Midbrain (tissue), 1 donor: Measurements from ENCODE around the gene MMP21.

Source experiments
- DNase-seq: peaks from one replicate; lab custom pipeline; 2025; lab: John Stamatoyannopoulos, UW

MMP21 gene

DNA sequence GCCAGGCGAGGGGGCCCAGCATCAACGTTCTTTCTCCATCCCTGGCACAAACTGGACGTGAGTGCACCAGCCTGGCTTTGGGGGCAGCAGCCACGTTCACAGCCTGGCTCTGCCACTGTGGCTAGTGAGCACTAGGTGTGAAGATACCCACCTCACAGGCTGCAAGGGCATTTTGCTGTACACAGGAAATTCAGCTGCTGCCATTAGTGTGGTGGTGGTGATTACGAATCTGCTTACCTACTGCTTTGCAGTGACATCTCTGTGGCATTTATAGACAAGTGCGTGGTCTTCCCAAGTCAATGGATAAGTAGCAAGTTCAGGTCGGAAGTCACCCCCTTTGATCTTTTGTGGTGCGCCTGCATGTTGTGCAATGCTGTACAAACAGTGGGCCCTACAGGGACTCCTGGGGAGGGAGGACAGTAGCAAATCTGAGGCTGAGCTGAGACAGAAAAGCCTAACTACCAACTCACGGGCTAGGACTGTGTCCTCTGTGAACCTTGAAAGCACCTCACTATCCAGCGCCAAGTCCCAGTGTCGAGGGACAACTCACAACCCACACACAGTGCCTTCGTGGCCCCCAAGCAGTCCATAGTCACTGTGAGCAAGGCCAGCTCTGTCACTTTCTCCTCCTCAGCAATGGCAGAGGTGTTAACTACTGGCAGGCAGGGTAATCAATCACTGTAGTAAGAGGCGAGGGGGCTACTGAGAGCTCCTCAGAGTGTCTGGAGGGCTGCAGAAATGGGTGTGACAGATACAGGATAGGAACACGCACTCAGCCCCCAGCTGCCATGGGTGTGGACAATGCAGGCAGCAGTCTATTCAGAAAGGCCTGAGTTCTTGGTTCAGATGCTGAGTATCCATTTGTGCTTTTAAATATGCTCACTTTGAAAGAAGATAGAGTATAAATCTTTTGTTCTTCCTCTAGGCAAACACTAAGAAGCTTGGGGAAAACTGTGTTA is 17.0 kb upstream of the MMP21 start:
- DNase-seq = no peak

DNA sequence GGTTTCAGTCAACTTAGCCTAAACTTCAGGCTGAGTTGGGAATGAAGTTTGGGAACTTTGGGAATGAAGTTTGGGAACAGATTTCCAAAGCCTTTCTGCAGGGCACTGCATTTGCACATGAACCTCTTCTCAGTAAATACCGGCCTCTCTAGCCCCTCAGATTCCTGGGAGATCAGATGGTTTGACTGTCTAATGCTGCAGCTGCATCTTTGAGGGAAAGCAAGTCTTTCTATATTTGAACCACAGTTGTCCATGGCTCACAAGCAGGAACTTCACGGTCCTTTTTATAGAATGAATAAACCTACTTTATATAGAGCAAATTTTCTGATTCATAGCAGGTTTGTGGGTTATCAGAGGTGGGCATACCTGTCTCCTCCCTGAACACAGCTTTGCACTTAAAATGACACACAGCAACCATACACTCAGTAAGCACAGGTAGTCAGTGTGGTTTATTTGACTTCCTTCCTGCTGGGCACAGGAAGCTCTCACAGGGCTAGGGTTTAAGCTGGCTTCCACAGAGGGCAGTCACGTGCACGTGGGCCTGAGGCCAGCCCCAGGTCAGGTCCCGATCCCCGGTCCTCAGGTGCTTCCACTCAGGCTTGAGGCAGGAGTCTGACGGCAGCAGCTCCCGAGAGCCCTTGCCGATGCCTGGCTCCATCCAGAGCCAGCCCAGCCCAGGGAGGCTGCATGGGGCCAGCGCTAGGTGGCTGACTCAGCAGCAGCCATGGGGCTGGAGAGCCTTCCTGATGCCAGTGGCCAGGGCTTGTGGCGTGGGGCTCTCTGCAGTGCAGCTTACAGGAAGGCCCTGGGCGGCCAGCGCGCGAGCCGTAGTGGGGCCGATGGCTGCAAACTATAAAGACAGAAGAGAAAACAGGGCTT is 12.8 kb upstream of the MMP21 start:
- DNase-seq = no peak

DNA sequence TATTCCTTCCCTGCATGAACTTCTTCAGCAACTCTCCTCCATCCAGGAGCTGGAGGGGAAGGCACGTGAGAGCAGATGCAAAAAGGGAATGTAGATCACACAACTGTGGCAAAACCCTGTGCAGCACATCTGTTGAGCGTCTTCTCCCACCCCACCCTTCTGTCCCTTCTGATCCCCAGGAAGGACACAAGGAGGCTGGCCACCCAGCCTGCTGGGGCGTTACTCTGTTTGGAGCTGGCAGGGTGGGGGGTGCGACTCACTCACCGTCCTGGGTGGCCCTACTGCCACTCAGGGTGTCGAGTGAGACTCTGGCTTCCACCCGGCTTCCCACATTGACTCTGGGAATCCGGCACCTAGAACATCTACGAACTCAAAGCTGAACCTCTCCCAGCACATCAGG is 10.2 kb upstream of the MMP21 start:
- DNase-seq = no peak

DNA sequence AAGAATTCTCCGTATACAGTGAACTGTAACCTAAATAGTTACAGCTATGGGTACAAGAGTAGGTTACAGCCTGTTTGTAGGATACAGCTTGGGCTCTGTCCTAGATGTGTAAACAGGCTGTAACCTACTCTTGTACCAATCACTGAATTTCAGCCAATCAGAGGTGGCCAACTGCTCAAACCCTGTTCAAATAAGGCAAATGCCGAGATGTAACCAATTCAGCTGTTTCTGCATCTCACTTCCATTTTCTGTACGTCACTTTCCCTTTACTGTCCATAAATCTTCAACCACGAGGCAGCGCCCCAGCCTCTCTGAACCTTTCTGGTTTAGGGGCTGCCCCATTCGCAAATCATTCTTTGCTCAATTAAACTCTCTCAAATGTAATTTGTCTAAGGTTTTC is 8.3 kb upstream of the MMP21 start:
- no peak for DNase-seq

DNA sequence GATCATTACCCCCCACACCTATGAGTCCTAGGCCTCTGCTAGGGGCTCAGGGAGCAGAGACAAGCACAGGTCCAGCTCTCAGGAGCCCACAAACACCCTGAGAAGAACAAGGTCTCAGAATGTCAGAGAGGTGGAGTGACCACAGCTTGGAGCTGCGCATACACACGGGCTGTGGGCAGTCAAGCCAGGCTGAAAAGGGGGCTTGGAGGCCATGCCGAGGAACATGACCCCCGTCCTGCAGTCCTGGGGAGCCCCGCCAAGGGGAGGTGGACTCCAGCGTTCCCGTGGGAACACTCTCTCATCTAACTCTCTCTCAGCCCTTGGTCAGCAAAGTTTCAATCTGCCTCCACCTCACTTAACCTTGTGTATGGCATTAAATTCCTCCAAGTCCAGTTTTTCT is 7.8 kb upstream of the MMP21 start:
- DNase-seq = no peak

DNA sequence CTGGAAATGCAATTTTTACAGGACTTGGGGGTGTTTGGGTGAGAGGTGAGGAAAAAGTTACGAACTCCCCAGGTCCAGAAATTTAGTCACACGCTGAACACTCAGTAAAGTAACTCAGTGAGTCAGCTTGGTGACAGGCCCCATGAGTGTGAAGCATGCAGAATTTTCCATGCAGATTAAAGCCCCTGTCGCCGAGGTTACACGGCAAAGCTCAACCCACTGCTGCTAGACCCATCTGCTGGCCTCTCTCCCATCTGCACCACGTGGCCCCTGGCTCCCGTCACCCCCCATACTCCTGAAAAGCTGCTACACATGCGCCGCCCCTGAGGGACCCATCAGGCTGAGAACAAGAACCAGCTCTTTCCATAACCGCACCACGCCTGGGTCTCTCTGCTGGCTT is 7.0 kb upstream of the MMP21 start:
- no peak for DNase-seq

DNA sequence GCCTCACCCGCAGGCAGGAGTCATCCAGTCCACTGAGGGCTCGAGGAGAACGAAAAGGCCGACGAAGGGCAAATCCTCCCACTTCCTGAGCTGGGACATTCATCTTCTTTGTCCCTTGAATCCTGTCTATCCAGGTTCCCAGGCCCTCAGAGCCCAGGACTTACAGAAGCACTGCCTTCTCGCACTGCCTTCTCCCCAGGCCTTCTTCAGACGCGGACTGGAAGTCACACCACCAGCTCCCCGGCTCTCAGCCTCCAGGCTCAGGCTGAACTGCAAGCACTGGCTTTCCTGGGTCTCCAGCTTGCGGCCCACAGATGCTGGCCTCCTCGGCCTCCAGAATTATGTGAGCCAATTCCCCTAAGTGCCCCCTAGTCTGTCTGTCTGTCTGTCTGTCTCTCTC is 6.4 kb upstream of the MMP21 start:
- no peak for DNase-seq

DNA sequence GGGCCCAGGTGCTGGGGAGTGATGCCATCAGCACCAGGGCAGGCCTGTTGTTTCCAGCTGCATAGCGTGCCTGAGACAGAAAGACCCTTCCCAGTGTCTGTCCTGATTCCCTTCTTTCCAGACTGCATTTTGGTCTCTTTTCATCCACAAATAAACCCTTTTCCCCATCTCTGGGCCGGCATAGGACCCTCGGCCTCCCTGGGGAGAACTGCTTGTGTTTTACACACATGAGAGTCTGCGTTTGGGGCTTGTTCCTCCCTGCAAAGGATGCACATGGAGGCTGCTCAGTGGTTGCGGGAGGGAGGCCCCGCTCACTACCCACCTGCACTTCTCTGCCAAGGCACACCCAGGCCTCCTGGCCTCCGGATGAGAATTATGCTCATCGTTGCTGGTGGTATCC is 5.8 kb upstream of the MMP21 start:
- DNase-seq = no peak

DNA sequence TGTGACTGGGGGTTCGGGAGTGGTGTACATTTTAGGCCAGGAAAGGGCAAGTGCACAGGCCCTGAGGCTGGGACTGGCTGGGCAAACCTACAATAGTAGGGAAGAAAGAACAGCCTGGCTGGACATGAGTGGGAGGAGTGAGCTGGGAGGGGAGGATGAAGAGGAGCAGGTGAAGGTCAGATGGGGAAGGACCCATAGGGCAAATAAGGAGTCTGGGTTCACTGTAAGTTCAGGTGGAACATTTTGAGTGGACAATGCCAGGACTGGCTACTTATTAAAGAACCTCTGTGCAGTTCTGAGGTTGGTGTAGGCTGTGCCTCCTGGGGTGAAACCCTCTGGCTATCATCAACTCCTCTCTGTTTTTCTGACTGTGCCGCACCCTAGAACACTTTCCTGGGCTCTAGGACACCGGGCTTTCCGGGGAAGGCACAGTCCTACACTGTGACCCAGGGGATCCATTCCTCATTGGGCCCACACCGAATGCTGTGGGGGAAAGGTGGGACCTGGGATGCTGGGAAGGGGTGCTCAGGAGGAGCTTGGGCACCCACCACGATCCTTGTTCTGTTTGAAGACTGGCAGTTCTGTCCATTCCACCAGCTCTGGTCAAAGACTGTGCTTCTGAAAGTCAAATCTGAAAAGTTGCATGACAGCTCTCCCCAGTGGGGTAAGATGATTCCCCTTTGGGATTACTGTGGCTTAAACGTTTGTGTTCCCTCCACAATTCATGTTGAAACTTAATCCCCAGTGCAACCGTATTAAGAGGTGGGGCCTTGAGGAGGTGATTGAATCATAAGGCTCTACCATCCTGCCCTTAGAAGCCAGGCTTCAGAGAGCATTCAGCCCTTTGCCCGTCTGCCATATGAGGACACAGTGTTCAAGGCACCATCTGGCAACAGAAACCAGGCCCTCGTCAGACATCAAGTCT is 4.0 kb upstream of the MMP21 start:
- DNase-seq = no peak

DNA sequence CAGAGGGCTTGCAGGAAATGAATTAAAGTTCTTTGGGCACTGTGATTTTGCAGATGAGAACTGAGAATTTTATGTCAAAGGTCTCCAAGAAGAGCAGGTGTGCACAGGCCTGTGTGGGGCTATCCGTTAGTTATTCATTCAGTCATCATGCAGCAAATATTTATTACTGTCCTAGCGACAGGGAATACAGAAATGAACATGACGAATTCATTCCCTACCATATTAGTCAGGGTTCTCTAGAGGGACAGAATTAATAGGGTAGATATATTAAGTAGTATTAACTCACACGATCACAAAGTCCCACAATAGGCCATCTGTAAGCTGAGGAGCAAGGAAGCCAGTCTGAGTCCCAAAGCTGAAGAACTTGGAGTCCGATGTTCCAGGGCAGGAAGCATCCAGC is 2.9 kb upstream of the MMP21 start:
- DNase-seq = no peak

DNA sequence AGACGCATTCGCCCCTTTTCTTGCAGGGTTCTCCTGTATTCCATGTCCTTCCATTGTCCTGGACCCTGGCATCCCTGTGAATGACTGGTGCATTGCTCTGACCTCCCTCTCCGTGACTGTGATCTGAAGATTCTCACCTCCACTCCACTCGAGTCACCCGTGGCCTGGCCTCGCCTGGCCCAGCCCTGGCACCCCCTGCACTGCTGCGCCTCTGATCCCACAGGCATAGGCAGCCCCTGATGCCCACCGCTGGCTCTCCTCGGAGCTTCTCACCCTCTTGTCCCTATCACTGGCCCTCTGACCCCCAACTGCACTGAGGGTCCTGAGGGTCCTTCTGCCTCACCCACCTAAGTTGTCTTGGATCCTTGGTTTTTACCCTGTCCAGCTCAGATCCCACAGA is 2.2 kb upstream of the MMP21 start:
- DNase-seq = no peak

DNA sequence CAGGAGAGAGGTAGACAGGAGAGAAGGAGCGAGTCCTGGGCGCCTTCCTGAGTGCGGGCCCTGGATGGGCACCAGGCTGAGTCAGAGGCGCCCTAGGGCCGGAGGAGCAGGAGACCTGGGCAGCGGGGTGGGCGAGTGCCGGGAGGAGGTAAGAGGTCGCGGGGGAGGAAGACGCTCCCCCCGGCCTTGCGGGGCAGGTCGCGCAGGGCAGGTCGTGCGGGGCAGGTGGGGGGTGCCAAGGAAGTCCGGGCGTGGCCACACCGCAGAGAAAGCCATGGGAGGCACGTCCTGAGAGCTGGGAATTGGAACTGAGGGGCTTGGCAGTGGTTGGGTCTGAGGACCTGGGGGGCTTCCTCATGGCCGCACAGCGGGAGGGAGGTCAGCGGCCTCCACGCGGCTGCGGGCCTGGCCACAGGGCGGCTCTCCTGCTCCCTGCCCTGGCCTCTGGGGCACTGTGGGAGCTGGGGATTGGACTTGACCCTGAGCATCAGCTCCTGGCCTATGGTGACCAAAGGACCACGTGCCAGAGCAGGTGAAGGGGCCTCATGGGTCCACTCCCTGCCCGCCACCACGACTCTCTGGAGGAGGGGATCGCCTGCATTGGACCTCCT is 935 bp downstream of the MMP21 start:
- no peak for DNase-seq

DNA sequence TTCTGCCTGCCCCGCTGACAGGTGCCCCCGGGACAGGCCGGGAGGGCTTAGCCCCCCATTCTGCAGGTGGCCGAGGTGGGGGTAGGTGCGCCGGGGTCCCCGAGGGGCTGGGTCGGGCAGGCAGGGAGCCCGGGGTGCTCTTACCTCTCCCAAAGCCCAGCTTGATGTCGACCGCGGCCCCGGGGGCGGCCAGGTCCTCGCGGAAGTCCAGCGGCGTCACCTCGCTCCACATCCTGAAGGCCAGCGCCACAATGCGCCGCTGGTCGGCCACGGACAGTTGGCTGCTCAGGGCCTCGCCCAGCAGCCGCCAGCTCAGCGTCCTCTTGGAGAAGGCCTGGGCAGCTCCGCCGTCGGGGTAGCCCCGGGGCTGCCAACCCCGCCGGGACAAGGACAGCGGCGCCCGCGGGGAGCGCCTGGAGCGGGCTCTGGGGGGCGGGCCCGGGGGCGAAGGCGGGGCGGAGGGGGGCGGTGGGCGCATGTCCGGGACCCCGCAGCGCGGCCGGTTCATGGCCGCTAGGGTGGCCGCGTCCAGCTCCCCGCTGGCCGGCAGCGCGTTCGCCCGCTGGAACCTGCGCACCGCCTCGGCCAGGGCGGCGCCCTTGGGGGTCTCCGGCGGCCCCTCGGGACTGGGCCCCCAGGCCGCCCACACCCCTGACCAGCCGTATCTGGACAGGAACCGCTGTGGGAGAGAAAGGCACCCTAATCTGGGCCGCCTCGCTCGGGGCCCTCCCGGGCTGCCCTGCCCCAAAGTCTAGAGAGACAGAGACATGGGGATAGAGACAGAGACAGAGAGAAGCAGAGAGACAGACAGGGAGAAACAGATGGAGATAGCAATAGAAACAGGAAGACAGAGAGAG is 1.7 kb downstream of the MMP21 start:
- no peak for DNase-seq

DNA sequence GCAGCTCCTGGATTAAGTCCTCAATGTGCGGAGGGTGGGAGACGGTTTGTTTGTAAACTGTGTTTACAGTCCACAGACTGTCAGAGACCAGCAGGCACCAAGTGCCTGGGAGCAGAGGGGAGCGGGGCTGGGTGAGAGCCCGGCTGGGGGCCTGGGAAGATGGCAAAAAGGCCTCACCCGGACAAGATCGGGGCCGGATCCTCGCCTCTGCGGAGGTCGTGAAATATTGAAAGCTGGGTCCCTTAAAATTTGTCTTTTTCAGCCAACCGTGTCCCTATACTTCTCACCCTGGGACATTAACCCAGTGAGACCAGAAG is 2.8 kb downstream of the MMP21 start:
- DNase-seq = no peak

DNA sequence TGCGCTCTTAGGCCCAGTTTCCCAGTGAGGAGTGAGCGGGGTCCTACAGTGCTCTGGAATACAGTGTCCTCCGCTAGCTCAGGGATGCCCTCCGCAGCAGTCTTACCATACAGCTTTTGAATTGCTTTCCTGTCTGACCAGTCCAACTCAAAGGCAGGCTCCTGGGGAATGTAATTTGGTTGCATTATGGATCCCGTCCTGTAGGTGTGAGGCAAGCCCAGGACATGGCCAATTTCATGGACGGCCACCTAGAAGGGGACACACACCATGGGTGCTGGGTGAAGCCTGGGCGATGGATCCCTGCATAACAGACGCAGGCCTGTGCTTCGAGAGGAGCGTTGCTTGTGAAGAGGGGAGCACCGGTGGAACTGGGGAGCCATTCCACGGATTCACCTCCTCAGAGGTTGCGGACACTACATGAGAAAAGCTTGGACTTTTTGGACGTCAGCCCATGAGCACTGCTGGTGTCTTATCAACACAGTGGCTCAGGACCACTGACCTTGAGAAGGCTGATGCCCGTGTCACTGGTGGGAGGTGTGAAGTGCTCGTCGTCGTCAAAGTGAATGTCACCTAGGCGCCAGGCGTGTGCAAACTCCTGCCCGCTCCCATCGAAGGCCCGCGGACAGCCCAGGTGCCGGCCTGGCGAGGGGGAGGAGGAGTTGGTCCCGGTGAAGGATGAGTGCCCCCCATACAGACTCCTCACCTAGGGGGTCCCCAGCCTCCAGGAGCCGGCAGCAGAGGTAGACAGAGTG is 3.3 kb downstream of the MMP21 start:
- DNase-seq = no peak

DNA sequence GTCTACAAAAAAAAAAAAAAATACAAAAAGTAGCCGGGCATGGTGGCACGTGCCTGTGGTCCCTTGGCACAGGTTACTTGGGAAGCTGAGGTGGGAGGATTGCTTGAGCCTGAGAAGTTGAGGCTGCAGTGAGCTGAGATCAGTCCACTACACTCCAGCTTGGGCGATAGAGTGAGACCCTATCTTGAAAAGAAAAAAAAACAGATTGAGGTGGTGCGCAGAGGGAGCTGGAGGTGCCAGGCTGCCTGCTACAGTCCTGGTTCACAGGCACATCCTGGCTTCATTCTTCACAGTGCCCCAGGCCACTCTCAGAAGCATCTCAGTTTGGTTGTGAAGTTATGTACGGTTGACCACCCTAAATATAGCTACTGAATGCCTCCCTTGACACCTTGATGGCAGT is 4.8 kb downstream of the MMP21 start:
- DNase-seq = no peak

DNA sequence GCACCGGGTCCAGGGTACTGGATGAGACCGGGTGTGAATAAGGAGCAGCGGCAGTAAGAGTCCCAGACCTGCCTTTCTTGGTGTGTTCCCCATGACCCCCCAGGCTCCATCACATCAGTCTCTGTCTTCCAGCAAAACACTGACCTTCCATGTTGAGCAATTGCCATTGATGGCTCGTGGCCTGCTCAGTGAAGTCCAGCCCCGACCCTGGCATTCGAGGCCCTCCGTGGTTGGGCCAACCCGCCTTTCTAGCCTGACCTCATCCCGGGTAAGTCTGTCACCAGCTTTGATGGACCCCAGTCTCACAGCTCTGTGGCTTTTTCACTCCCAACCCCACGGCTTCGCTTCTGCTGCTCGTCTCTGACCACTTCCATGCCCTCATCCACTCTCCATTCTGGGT is 6.4 kb downstream of the MMP21 start:
- DNase-seq = no peak

DNA sequence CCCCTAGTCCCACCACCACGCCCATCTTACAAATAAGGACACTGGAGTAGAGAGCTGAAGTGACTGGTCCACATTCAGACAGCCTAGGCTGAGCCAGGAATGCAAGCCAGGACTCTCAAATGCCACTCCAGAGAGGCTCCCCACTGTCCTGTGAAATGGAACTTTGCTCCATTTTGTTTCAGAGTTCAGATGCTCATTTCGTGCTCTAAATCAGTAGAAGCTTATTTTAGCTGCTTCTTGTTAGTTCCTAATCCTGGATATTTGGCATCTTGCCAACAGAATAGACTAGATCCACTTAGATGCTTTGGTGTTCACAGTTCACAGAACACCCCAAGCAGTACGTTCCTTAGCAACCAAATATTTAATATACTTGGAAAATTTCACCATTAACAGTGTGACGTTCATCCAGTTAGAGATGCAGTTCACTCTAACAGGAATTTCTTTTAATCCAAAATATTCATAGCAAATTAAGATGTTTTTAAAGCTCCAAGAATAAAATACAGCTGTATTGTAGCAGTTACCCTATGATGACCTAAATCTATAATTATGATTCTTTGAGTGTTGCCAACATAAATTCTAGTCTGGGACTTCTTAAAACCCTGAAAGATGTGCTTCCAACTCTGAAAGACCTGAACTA is 7.3 kb downstream of the MMP21 start:
- peak; percentile 12 for DNase-seq

DNA sequence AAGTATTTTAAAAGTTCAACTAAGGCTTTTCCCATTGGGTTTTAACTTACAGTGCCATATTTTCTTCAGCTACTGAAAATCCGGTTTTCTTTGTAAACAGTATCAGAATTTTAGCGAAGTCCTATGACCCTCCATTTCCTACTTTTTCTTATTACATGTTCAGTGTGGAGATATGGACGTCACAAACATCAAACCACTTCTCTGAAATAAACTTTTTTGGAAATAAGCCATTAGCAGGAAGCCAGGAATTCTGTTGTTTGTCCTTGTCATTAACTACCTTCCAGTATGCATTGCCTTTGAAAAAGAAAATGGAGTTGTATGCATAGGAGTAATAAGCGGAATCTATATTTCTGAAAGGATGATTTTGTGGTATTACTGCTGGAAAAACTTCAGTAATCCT is 9.1 kb downstream of the MMP21 start:
- DNase-seq = no peak

DNA sequence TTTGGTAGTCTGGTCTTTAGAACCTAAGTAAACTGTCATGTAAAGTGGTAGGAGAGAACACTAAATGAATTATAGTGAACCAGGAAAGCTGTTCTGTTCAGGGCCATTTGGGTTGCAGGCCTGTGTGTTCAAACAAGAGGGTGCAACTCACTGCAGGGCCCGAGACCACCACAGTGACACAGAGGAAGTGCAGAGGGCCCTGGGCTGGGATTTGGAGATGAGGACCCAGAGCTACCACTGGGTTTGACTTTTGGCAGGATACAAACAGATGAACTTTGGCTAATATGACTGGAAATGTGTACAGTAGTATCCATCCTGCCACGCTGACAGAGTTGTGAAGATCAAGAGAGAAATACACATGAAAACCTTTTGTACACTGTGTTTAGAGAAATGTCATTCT is 9.8 kb downstream of the MMP21 start:
- no peak for DNase-seq
